A549 treated with dexamethasone at 1 μM for 4 hours (cell line): ENCODE results near the gene PRKAB1. TPM values are rescaled to one million over a fixed set of nuclear protein-coding genes. Genes with fewer than 3 reads are reported as not detected.

Source experiments
- total RNA-seq: library from RNA; stranded (reverse); fragments of 200-300 nt; extraction: Qiagen RNA extraction; gene quantifications from 5 replicates; pipeline ENCODE4 v1.2.3, GENCODE V29; 2022

PRKAB1 gene, protein sequence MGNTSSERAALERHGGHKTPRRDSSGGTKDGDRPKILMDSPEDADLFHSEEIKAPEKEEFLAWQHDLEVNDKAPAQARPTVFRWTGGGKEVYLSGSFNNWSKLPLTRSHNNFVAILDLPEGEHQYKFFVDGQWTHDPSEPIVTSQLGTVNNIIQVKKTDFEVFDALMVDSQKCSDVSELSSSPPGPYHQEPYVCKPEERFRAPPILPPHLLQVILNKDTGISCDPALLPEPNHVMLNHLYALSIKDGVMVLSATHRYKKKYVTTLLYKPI
- total RNA-seq: 32.5 to 35.6 TPM (median 33.8 TPM) in 5 replicates

DNA sequence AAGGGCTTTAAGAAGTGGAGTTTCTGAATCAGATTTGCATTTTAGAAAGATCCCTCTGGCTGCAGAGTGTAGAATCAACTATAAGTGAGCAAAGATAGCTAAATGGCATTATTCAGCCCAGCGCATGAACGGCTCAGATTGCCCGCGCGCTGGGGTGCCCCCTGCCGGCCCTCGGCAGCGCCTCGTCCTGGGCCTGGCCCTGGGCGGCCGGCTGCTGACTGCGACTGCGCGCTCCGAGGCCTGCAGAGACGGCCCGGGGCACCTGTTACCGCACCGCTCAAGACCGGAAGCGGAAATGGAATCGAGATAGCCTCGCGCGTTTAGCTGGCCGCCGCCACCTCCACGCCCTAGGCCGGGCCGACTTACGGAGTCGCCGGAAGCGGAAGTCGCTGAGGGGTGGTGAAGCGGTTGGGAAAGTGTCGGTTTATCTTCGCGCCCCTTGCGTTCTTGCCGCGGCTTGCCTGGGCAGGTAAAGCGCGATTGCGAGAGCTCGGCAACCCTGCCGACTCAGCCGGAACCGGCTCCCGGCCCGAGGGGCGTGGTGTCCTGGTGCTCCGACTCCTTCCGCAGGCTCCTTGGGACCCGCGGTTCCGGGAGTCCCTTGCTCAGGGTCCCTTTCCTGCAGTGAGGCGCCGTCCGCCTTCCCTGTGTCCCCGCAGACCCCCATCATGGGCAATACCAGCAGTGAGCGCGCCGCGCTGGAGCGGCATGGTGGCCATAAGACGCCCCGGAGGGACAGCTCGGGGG, at the start of gene PRKAB1:
PRKAB1 (plus strand) TSS at position 557 of the 747 bp plus-strand sequence; CDS start at position 669, 112 bp downstream.

Other genes with a start within 250 kb of the PRKAB1 start
- 0.03 to 0.12 TPM (median 0.08 TPM) in 4 of 5 replicates, not detected in the other for gene TMEM233, start 74.4 kb upstream of the PRKAB1 start, total RNA-seq
- gene CIT, start 209.2 kb downstream of the PRKAB1 start, total RNA-seq: 7.8 to 16.8 TPM (median 13.7 TPM) in 5 replicates